T-cell (primary cell): ENCODE measurements around the gene MYF6. TPM values are rescaled to one million over a fixed set of nuclear protein-coding genes. Genes with fewer than 3 reads are reported as not detected.
"Not testable (repeated sequence)": the region's sequence is repeated elsewhere in the genome, so short reads cannot be mapped to it uniquely, and the experiment has no call there.

Experiments
- ATAC-seq, 4 experiments: fragments of 200-7000 bp in 3 of 4; fragments of 150-1000 bp in 1 of 4; cut with Tn5 transposase; replicated peaks in 1 of 4; 1 replicate in 3 of 4; 2 replicates in 1 of 4; pipeline ENCODE4 v1.10.0; 2021; ENCODE audit warnings: moderate library complexity in 3 of 4, mild to moderate bottlenecking in 2 of 4, moderate number of reproducible peaks in 1 of 4
- CTCF ChIA-PET, 2 donors: fragments of 300-600 bp; sonication (Branson Sonifier 250); formaldehyde crosslinking; loops; one replicate each; lab custom pipeline; 2022; ENCODE audit warnings: antibody characterized with exemption in 2 of 2; lab: Charles Lee
- POLR2A ChIA-PET, 2 donors: fragments of 300-600 bp; sonication (Branson Sonifier 250); formaldehyde crosslinking; loops; one replicate each; lab custom pipeline; 2022; ENCODE audit warnings: antibody characterized with exemption in 2 of 2; lab: Charles Lee
- DNase-seq, 35 experiments: peaks; one replicate each; pipeline versions ENCODE4 v3.0.0 to v3.0.0-alpha.2; 2013 to 2023
- H3K27ac ChIP-seq: one replicate; pipeline ENCODE4 v1.5.1; 2013; ENCODE audit warnings: low read length
- H3K27me3 ChIP-seq, 2 experiments: replicated peaks in 1 of 2; 1 replicate in 1 of 2; 2 replicates in 1 of 2; pipeline versions ENCODE4 v1.6.1 to v1.7.0; 2013; ENCODE audit warnings: low read length in 1 of 2, mixed read lengths in 1 of 2; ENCODE audit not compliant: control insufficient read depth in 2 of 2, insufficient read depth in 2 of 2; ENCODE audit errors: extremely low read depth in 1 of 2
- H3K36me3 ChIP-seq, 2 donors: 1 replicate in 1 of 2; 2 replicates in 1 of 2; pipeline versions ENCODE4 v1.6.1 to v1.7.0; 2013; ENCODE audit warnings: low read length in 1 of 2; ENCODE audit not compliant: control insufficient read depth in 2 of 2, insufficient read depth in 1 of 2; ENCODE audit errors: extremely low read depth in 1 of 2
- H3K4me1 ChIP-seq, 2 experiments: 1 replicate in 1 of 2; 2 replicates in 1 of 2; pipeline versions ENCODE4 v1.6.1 to v1.7.0; 2013; ENCODE audit warnings: low read length in 2 of 2, mixed read lengths in 1 of 2; ENCODE audit not compliant: insufficient read depth in 2 of 2, control insufficient read depth in 1 of 2; ENCODE audit errors: extremely low read depth in 1 of 2
- H3K4me3 ChIP-seq, 2 donors: 1 replicate in 1 of 2; 2 replicates in 1 of 2; pipeline versions ENCODE4 v1.5.1 to v1.7.0; 2013; ENCODE audit warnings: mild to moderate bottlenecking in 2 of 2, low read length in 1 of 2, moderate library complexity in 1 of 2; ENCODE audit not compliant: control insufficient read depth in 1 of 2; ENCODE audit errors: extremely low read depth in 1 of 2
- H3K9me3 ChIP-seq: 2 replicates; pipeline ENCODE4 v1.7.0; 2013
- H3K27ac Mint-ChIP-seq, 2 donors: one replicate each; pipeline ENCODE4 v1.8.0; 2020 to 2021; ENCODE audit warnings: mild to moderate bottlenecking in 2 of 2, mixed read lengths in 2 of 2
- H3K27me3 Mint-ChIP-seq, 2 donors: one replicate each; pipeline ENCODE4 v1.8.0; 2021 to 2022; ENCODE audit warnings: mixed read lengths in 2 of 2
- H3K36me3 Mint-ChIP-seq: one replicate; pipeline ENCODE4 v1.8.0; 2021; ENCODE audit warnings: mixed read lengths
- H3K4me1 Mint-ChIP-seq, 3 donors: one replicate each; pipeline ENCODE4 v1.8.0; 2020 to 2022; ENCODE audit warnings: mixed read lengths in 3 of 3, mild to moderate bottlenecking in 1 of 3
- H3K4me3 Mint-ChIP-seq, 3 donors: one replicate each; pipeline ENCODE4 v1.8.0; 2020 to 2022; ENCODE audit warnings: mild to moderate bottlenecking in 3 of 3, mixed read lengths in 3 of 3, moderate library complexity in 3 of 3
- H3K9me3 Mint-ChIP-seq, 3 donors: one replicate each; pipeline ENCODE4 v1.8.0; 2020 to 2022; ENCODE audit warnings: mixed read lengths in 3 of 3
- WGBS: methylation state at CpG from one replicate; pipeline ENCODE4 v1.1.5; 2013; ENCODE audit warnings: missing lambda C conversion rate; ENCODE audit not compliant: insufficient coverage; 5-methylcytosine and 5-hydroxymethylcytosine counted together
- total RNA-seq, 35 experiments: library from RNA in 6 of 35; stranded (reverse) in 6 of 35; fragments of 120-200 nt in 1 of 35; gene quantifications; one replicate each; pipeline versions ENCODE4 v1.2.1 to v1.2.4 and lab custom pipeline; 2013 to 2026

MYF6 gene
- total RNA-seq (not detected), total RNA-seq (lab: John Stamatoyannopoulos, UW) (0 reads per million in 29 experiments)
- total RNA-seq (2013) = not detected

- Histone ChIP-seq H3K4me3 (no peak within 1 kb of the TSS), H3K36me3 (no peaks in the 10 kb centered on the region), H3K9me3 (no peaks in the 10 kb centered on the region), H3K4me1 (no peaks in the 10 kb centered on the region), H3K27me3 (peaks cover 5 to 14% of the 10 kb centered on the region in 2 experiments), H3K27ac (no peak within 1 kb of the TSS)
- no peaks in the 10 kb centered on the region for H3K36me3 Mint-ChIP-seq
- ChIA-PET POLR2A (no interaction called here), CTCF (no interaction called here)
- no peak for DNase-seq
- H3K27me3 Mint-ChIP-seq = peaks cover 24 to 25% of the 10 kb centered on the region in 2 donors
- ATAC-seq = no peak
- no peaks in the 10 kb centered on the region for H3K4me1 Mint-ChIP-seq
- H3K27ac Mint-ChIP-seq = peak within 1 kb of the TSS in 1 of 2 donors; percentile 19
- 74% methylated on average over 3 of the region's 4 CpGs for WGBS
- no peak within 1 kb of the TSS for H3K4me3 Mint-ChIP-seq
- H3K9me3 Mint-ChIP-seq = peaks cover 0 to 5% (median 5%) of the 10 kb centered on the region in 3 donors
Measured at GRCh38 chr12:80707126-80707829, at the start of gene MYF6. Gene MYF6, plus strand, starts transcription at chr12:80707634. Its CDS starts 86 bp downstream, at chr12:80707720.

- no peaks in the 10 kb centered on the region for H3K9me3 ChIP-seq
- no CpG with 5 or more reads among the region's 5 CpGs for WGBS
- Mint-ChIP-seq H3K4me1 (no peaks in the 10 kb centered on the region), H3K27me3 (no peaks in the 10 kb centered on the region), H3K9me3 (peaks cover 4 to 8% (median 5%) of the 10 kb centered on the region in 3 donors), H3K27ac (no peak overlapping the region), H3K4me3 (no peak overlapping the region), H3K36me3 (no peaks in the 10 kb centered on the region)
- H3K27ac ChIP-seq = no peak overlapping the region
- CTCF ChIA-PET = no interaction called here
- no peaks in the 10 kb centered on the region for H3K4me1 ChIP-seq
- POLR2A ChIA-PET = no interaction called here
- DNase-seq (no peak), ATAC-seq (no peak)
- no peaks in the 10 kb centered on the region for H3K27me3 ChIP-seq
- no peaks in the 10 kb centered on the region for H3K36me3 ChIP-seq
- H3K4me3 ChIP-seq = no peak overlapping the region
Measured at GRCh38 chr12:80659512-80660063, 47.8 kb upstream of the MYF6 start.

GRCh38 chr12:80662586-80662985 is 44.8 kb upstream of the MYF6 start:
- no peaks in the 10 kb centered on the region for H3K9me3 ChIP-seq
- H3K9me3 Mint-ChIP-seq = peaks cover 8 to 20% (median 13%) of the 10 kb centered on the region in 3 donors

GRCh38 chr12:80670214-80670613 is 37.2 kb upstream of the MYF6 start:
- ChIA-PET POLR2A (no interaction called here), CTCF (no interaction called here)
- no peaks in the 10 kb centered on the region for H3K4me1 ChIP-seq
- H3K9me3 ChIP-seq = no peaks in the 10 kb centered on the region
- no peak overlapping the region for H3K27ac Mint-ChIP-seq
- H3K36me3 Mint-ChIP-seq = no peaks in the 10 kb centered on the region
- no peak overlapping the region for H3K27ac ChIP-seq
- H3K36me3 ChIP-seq = no peaks in the 10 kb centered on the region
- no CpG with 5 or more reads among the region's 5 CpGs for WGBS
- H3K4me3 Mint-ChIP-seq = no peak overlapping the region
- no peaks in the 10 kb centered on the region for H3K27me3 ChIP-seq
- no peak for DNase-seq
- H3K27me3 Mint-ChIP-seq = no peaks in the 10 kb centered on the region
- no peak overlapping the region for H3K4me3 ChIP-seq
- no peak for ATAC-seq
- peaks cover 5 to 27% (median 10%) of the 10 kb centered on the region in 3 donors for H3K9me3 Mint-ChIP-seq
- no peaks in the 10 kb centered on the region for H3K4me1 Mint-ChIP-seq

More at GRCh38 chr12:80662586-80662985, 44.8 kb upstream of the MYF6 start:
- ChIA-PET CTCF (no interaction called here), POLR2A (no interaction called here)
- Mint-ChIP-seq H3K4me3 (no peak overlapping the region), H3K4me1 (no peaks in the 10 kb centered on the region), H3K27me3 (no peaks in the 10 kb centered on the region), H3K36me3 (no peaks in the 10 kb centered on the region), H3K27ac (no peak overlapping the region)
- H3K27ac ChIP-seq = no peak overlapping the region
- DNase-seq (no peak), ATAC-seq (no peak)
- H3K36me3 ChIP-seq = no peaks in the 10 kb centered on the region
- no peaks in the 10 kb centered on the region for H3K27me3 ChIP-seq
- H3K4me3 ChIP-seq = no peak overlapping the region
- H3K4me1 ChIP-seq = no peaks in the 10 kb centered on the region

- H3K27me3 Mint-ChIP-seq, H3K4me1 ChIP-seq, CTCF ChIA-PET, H3K4me1 Mint-ChIP-seq, H3K4me3 ChIP-seq, H3K4me3 Mint-ChIP-seq, ATAC-seq, H3K27ac ChIP-seq, H3K36me3 Mint-ChIP-seq, DNase-seq, H3K27me3 ChIP-seq, H3K9me3 ChIP-seq, H3K36me3 ChIP-seq, H3K27ac Mint-ChIP-seq: not testable (repeated sequence)
- POLR2A ChIA-PET = interaction anchor here in 1 of 2 donors (0.6 kb wide), 1 partner anchor 149 kb away, joined by 3 read pairs; no protein-coding TSS in a partner anchor
- H3K9me3 Mint-ChIP-seq = peaks cover 2 to 15% (median 5%) of the 10 kb centered on the region in 3 donors
- 92% methylated on average over 10 of the region's 13 CpGs for WGBS
Measured at GRCh38 chr12:80676042-80676636, 31.3 kb upstream of the MYF6 start.

GRCh38 chr12:80676856-80677255 is 30.6 kb upstream of the MYF6 start:
- no peak overlapping the region for H3K4me3 Mint-ChIP-seq
- H3K27me3 Mint-ChIP-seq = no peaks in the 10 kb centered on the region
- Histone ChIP-seq H3K9me3 (no peaks in the 10 kb centered on the region), H3K4me3 (no peak overlapping the region), H3K27me3 (no peaks in the 10 kb centered on the region), H3K36me3 (no peaks in the 10 kb centered on the region), H3K4me1 (no peaks in the 10 kb centered on the region), H3K27ac (no peak overlapping the region)
- WGBS = no CpG with 5 or more reads among the region's 1 CpG
- POLR2A ChIA-PET = no interaction called here
- no peak for ATAC-seq
- no peak overlapping the region for H3K27ac Mint-ChIP-seq
- DNase-seq = no peak
- no peaks in the 10 kb centered on the region for H3K36me3 Mint-ChIP-seq
- CTCF ChIA-PET = no interaction called here
- no peaks in the 10 kb centered on the region for H3K4me1 Mint-ChIP-seq
- peaks cover 2 to 12% (median 2%) of the 10 kb centered on the region in 3 donors for H3K9me3 Mint-ChIP-seq
